Endodermal cell (in vitro differentiated cells): ENCODE results near the gene MFN1. TPM values are rescaled to one million over a fixed set of nuclear protein-coding genes. Genes with fewer than 3 reads are reported as not detected.
"Not testable (repeated sequence)": the region's sequence is repeated elsewhere in the genome, so short reads cannot be mapped to it uniquely, and the experiment has no call there.

ENCODE experiments used
- DNase-seq: peaks from one replicate; pipeline ENCODE4 v3.0.0-alpha.2; 2017
- H3K27ac ChIP-seq: 2 replicates; pipeline ENCODE4 v1.5.1; 2013; ENCODE audit warnings: mild to moderate bottlenecking, low read depth, low read length, moderate library complexity
- H3K27me3 ChIP-seq: 2 replicates; pipeline ENCODE4 v1.6.1; 2013; ENCODE audit warnings: mild to moderate bottlenecking, low read length, moderate library complexity; ENCODE audit not compliant: insufficient read depth, control insufficient read depth, poor library complexity, severe bottlenecking
- H3K36me3 ChIP-seq: 2 replicates; pipeline ENCODE4 v1.7.0; 2013; ENCODE audit warnings: mild to moderate bottlenecking, low read length, moderate library complexity; ENCODE audit not compliant: control insufficient read depth, insufficient read depth
- H3K4me1 ChIP-seq: one replicate; pipeline ENCODE4 v1.7.0; 2013; ENCODE audit warnings: low read length; ENCODE audit not compliant: control insufficient read depth, insufficient read depth
- H3K4me3 ChIP-seq: 2 replicates; pipeline ENCODE4 v1.5.1; 2013; ENCODE audit warnings: mild to moderate bottlenecking, low read length, moderate library complexity
- H3K9ac ChIP-seq: 2 replicates; pipeline ENCODE4 v1.6.1; 2013; ENCODE audit warnings: mild to moderate bottlenecking, low read length, moderate library complexity; ENCODE audit not compliant: poor library complexity, severe bottlenecking; ENCODE audit errors: extremely low read depth
- H3K9me3 ChIP-seq: 2 replicates; pipeline ENCODE4 v1.6.1; 2013; ENCODE audit warnings: mild to moderate bottlenecking, low read length, moderate library complexity; ENCODE audit not compliant: control insufficient read depth
- H3K27ac Mint-ChIP-seq: 2 replicates; pipeline ENCODE4 v1.8.0; 2020; ENCODE audit warnings: mixed read lengths
- H3K27me3 Mint-ChIP-seq: 2 replicates; pipeline ENCODE4 v1.8.0; 2021; ENCODE audit warnings: mild to moderate bottlenecking, mixed read lengths; ENCODE audit not compliant: insufficient read depth
- H3K36me3 Mint-ChIP-seq: 2 replicates; pipeline ENCODE4 v1.8.0; 2020; ENCODE audit warnings: low read depth, mixed read lengths
- H3K4me1 Mint-ChIP-seq: 2 replicates; pipeline ENCODE4 v1.8.0; 2020; ENCODE audit warnings: mixed read lengths
- H3K4me3 Mint-ChIP-seq: 2 replicates; pipeline ENCODE4 v1.8.0; 2020; ENCODE audit warnings: mild to moderate bottlenecking, moderate library complexity, mixed read lengths
- H3K9me3 Mint-ChIP-seq: 2 replicates; pipeline ENCODE4 v1.8.0; 2020; ENCODE audit warnings: mild to moderate bottlenecking, mixed read lengths
- CTCF ChIP-seq: fragments of 200-600 bp; sonication (generic); conservative IDR thresholded peaks from 2 replicates; pipeline ENCODE4 v1.5.0; 2021; ENCODE audit warnings: antibody characterized with exemption, mild to moderate bottlenecking
- WGBS, 2 experiments: methylation state at CpG; one replicate each; pipeline versions ENCODE4 v1.1.5 to v1.1.7; 2013; ENCODE audit warnings: missing lambda C conversion rate in 2 of 2, mixed read lengths in 1 of 2; ENCODE audit not compliant: insufficient coverage in 1 of 2, insufficient read length in 1 of 2; 5-methylcytosine and 5-hydroxymethylcytosine counted together
- total RNA-seq, 2 donors: library from RNA; stranded (reverse); fragmentation: NEBNext Ultra II Directional in 1 of 2; extraction: Animal tissue kit (Norgen Biotek cat#: 25700) in 1 of 2; gene quantifications; 2 replicates in 1 of 2; 3 replicates in 1 of 2; pipeline ENCODE4 v1.2.1, GENCODE V29; 2021

MFN1 gene
- total RNA-seq, 2 donors from 2014 or later = 42.9 to 45.1 TPM

GRCh38 chr3:179304605-179305004, 42.9 kb upstream of the MFN1 start:
- Histone ChIP-seq H3K4me1 (no peaks in the 10 kb centered on the region), H3K9ac (no peak overlapping the region), H3K9me3 (peaks cover 5% of the 10 kb centered on the region), H3K27me3 (no peaks in the 10 kb centered on the region), H3K27ac (no peak overlapping the region), H3K36me3 (no peaks in the 10 kb centered on the region), H3K4me3 (no peak overlapping the region)
- no peak for TF ChIP-seq CTCF
- Mint-ChIP-seq H3K36me3 (no peaks in the 10 kb centered on the region), H3K27ac (no peak overlapping the region), H3K4me1 (peaks cover 3% of the 10 kb centered on the region), H3K4me3 (no peak overlapping the region), H3K9me3 (peaks cover 4% of the 10 kb centered on the region), H3K27me3 (no peaks in the 10 kb centered on the region)
- no peak for DNase-seq
- WGBS, 2 experiments = 71% methylated on average over 2 of the region's 2 CpGs; no CpG with 5 or more reads in 1 of the 2 experiments

GRCh38 chr3:179307362-179307761, 40.1 kb upstream of the MFN1 start:
- H3K9me3 Mint-ChIP-seq, H3K27ac ChIP-seq, H3K9ac ChIP-seq, H3K27me3 ChIP-seq, H3K36me3 Mint-ChIP-seq, H3K4me1 ChIP-seq, H3K4me1 Mint-ChIP-seq, H3K27me3 Mint-ChIP-seq, H3K27ac Mint-ChIP-seq, DNase-seq, H3K4me3 ChIP-seq, H3K4me3 Mint-ChIP-seq, H3K9me3 ChIP-seq, H3K36me3 ChIP-seq: not testable (repeated sequence)
- 79% methylated on average over 1 of the region's 2 CpGs; no CpG with 5 or more reads in 1 of the 2 experiments for WGBS, 2 experiments

DNA sequence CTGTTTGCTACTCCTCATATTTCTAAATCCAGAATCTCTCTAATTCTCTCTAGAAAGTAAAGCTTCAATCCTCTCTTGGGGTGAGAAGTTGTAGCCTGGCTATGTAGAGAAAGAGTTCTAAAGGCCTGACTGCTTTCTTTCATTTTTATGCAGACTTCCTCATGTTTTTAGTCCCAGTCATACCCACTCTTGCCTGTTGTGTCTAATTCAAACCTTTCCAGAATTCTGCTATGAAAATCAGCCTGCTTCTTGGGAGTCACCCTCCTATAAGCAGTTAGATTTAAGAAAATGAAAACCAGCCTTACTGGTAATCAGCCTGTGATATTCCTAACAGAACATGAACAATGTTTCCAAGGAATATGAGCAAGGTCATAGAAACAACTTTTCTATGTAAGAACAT, 39.5 kb upstream of the MFN1 start:
- H3K9me3 Mint-ChIP-seq = peaks cover 1% of the 10 kb centered on the region
- no peak overlapping the region for H3K27ac ChIP-seq
- no peak overlapping the region for H3K4me3 ChIP-seq
- no peaks in the 10 kb centered on the region for H3K9me3 ChIP-seq
- no peaks in the 10 kb centered on the region for H3K36me3 ChIP-seq
- H3K27me3 ChIP-seq = no peaks in the 10 kb centered on the region
- H3K27me3 Mint-ChIP-seq = no peaks in the 10 kb centered on the region
- no peaks in the 10 kb centered on the region for H3K36me3 Mint-ChIP-seq
- H3K9ac ChIP-seq = no peak overlapping the region
- H3K4me3 Mint-ChIP-seq = no peak overlapping the region
- TF ChIP-seq CTCF = no peak
- peaks cover 3% of the 10 kb centered on the region for H3K4me1 Mint-ChIP-seq
- no peak overlapping the region for H3K27ac Mint-ChIP-seq
- no peaks in the 10 kb centered on the region for H3K4me1 ChIP-seq
- no peak for DNase-seq
